Measurements from ENCODE around the gene SLC26A9.
"Not testable (repeated sequence)": the region's sequence is repeated elsewhere in the genome, so short reads cannot be mapped to it uniquely, and the experiment has no call there.

DNA sequence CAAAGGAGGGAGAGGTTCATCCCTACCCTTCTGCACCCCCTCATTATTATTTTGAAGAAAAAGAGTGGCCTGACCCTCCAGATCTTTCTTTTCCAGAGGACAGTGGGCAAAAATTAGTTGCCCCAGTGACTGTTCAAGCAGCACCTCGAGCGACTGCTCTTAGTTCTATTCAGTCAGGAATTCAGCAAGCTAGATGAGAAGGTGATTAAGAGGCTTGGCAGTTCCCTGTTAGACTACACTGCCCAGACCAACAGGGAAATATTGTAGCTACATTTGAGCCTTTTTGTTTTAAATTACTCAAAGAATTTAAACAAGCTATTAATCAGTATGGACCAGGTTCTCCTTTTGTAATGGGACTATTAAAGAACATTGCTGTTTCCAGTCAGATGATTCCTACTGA, 51.8 kb downstream of the SLC26A9 start:
- TF ChIP-seq, protein P1, sequence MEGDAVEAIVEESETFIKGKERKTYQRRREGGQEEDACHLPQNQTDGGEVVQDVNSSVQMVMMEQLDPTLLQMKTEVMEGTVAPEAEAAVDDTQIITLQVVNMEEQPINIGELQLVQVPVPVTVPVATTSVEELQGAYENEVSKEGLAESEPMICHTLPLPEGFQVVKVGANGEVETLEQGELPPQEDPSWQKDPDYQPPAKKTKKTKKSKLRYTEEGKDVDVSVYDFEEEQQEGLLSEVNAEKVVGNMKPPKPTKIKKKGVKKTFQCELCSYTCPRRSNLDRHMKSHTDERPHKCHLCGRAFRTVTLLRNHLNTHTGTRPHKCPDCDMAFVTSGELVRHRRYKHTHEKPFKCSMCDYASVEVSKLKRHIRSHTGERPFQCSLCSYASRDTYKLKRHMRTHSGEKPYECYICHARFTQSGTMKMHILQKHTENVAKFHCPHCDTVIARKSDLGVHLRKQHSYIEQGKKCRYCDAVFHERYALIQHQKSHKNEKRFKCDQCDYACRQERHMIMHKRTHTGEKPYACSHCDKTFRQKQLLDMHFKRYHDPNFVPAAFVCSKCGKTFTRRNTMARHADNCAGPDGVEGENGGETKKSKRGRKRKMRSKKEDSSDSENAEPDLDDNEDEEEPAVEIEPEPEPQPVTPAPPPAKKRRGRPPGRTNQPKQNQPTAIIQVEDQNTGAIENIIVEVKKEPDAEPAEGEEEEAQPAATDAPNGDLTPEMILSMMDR (IDR thresholded peaks at IDR 0.05; ENCODE audit: low read depth, low read length, poor library complexity, severe bottlenecking) = not testable (repeated sequence)
- TF ChIP-seq EZH2phosphoT487 (IDR thresholded peaks at IDR 0.05; ENCODE audit: borderline replicate concordance, low read length) = not testable (repeated sequence)
